GM04503 (cell line): ENCODE data around the gene ZBTB5.
"Not testable (repeated sequence)": the region's sequence is repeated elsewhere in the genome, so short reads cannot be mapped to it uniquely, and the experiment has no call there.

Experiments
- DNase-seq: peaks from one replicate; pipeline ENCODE4 v3.0.0-alpha.2; 2012; ENCODE audit warnings: low read depth

Gene ZBTB5

DNA sequence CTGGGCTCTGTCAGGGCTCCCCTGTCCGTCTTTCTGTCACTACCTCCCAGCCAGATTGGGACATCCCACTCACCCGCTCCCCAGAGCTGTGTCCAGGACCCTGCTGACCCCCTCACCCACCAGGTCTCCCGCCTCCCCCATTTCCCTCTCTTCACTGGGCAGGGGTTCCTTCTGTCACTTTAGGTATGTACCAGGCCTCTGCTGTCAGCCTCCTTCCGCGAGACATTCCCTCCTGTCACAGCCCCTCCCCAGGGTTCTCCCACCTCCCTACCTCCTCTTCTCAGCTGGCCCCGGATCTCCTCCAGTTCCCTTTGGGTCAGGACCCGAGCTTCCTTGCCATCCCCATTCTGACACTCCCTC is 21.0 kb upstream of the ZBTB5 start:
- no peak for DNase-seq

DNA sequence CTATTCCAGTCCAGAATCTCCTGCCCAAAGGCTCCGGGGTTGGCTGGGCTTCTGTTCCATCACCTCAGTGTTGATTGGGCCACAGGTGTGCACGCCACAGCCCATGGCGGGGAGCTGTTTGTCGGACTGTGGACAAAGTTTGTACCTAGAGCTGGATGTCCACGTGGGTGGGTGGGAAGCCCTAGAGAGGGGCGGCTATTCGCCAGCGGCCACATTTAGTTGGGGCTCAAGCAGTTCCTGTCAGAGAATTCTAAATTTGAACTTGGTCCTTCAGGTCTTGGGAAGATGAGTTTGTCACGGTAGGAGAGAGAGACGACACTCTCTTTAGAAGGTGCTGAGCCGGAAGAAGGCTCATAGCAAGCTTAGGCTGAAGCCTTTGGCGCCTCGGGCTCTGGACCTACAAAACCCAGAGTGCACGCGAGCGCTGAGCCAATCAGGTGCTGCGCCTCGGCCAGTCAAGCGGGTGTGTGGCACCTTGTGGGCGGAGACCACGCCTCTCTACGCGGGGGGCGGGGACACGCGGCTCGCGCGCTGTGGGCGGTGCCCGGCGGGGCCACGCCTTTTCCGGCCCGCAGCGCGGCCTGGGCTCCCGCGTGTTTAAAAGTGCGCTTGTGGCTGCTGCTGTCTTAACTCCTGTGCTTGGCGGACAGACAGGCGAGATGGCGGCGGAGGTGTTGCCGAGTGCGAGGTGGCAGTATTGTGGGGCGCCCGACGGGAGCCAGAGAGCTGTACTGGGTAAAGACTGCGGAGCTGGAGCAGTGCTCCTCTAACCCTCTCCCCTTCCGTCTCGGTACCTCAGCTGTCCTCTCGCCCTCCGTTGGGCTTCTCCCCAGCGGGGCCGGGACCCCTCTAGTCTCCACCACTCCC is 20.4 kb upstream of the ZBTB5 start, which contains the start of gene POLR1E:
Gene POLR1E, plus strand, starts transcription at position 560 of the 867 bp plus-strand sequence. Its CDS starts 100 bp downstream, at position 660.
- peak; percentile 56 for DNase-seq

DNA sequence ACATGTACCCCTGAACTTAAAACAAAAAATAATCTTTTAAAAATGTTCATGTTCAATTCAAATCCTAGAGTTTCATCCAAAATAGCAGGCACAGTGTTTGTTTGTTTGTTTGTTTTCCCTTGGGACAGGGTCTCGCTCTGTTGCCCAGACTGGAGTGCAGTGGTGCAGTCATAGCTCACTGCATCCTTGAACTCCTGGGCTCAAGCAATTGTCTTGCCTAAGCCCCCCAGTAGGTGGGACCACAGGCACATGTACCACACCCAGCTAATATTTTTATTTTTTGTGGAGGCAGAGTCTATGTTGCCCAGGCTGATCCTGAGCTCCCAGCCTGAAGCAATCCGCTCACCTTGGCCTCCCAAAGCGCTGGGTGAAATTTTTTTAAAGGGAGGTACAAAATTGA is 15.5 kb upstream of the ZBTB5 start:
- DNase-seq = no peak

DNA sequence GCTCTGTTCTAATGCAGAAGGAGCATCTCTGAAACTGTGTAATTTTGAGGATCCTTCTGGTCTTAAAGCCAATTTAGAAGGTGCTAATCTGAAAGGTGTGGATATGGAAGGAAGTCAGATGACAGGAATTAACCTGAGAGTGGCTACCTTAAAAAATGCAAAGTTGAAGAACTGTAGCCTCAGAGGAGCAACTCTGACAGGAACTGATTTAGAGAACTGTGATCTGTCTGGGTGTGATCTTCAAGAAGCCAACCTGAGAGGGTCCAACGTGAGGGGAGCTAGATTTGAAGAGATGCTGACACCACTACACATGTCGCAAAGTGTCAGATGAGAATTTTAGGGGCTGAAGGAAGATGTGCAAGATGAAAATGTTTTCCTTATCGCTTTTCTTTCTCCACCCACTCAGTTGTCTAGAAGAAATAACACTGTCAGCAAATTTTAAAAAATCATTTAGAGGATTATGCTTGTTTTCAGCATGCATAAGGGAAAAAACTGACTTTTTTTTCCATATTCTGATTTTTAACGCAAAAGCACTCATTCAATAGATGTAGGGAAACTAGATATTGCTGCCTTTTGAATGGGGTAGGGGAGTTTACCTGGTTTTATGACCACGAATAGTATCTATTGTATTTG is 12.9 kb upstream of the ZBTB5 start:
- not testable (repeated sequence) for DNase-seq

DNA sequence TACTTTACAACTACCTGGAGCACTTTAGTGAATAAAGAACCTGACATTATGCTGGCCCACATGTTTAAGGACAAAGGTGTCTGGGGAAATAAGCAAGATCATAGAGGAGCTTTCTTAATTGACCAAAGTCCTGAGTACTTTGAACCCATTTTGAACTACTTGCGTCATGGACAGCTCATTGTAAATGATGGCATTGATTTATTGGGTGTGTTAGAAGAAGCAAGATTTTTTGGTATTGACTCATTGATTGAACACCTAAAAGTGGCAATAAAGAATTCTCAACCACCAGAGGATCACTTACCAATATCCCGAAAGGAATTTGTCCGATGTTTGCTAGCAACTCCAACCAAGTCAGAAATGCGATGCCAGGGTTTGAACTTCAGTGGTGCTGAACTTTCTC is 12.2 kb upstream of the ZBTB5 start:
- not testable (repeated sequence) for DNase-seq

DNA sequence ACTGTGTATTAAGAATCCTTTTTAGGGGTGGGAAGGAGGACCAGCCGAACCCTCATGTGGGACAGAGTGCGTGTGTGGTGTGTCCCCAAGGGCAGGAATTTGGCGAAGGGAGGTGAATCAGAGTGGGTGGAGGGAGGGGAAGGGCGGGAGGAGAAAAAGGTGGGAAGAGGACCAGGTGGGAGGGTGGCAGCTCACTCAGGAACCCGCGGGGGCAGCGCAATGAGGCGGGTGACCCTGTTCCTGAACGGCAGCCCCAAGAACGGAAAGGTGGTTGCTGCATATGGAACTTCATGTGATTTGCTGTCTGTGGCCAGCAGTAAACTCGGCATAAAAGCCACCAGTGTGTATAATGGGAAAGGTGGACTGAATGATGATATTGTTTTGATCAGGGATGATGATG is 11.7 kb upstream of the ZBTB5 start:
- DNase-seq = no peak

DNA sequence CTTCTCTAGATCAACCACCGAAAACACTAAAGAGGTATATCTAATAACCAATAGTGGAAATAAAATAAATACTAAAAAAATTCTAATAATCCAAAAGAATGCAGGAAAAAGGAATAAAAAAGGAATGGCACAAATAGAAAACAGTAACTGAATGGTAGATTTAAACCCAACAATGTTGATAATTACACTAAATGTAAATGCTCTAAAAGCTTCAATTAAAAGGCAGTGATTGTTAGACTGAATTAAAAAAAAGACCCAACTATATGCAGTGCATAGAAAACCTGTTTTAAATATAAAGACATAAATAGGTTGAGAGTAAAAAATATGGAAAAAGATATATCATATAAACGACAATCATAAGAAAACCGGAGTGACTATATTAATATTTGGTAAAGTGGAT is 9.2 kb upstream of the ZBTB5 start:
- DNase-seq = no peak

DNA sequence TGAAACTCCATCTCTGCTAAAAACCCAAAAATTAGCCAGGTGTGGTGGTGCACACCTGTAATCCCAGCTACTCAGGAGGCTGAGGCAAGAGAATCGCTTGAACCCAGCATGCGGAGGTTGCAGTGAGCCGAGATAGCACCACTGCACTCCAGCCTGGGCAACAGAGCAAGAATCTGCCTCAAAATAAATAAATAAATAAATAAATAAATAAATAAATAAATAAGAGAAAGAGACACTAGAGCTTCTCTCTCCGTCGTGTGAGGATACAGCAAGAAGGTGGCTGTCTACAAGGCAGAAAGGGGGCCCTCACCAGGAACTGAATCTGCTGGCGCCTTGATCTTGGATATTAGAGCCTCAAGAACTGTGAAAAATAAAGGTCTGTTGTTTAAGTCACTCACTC is 8.7 kb upstream of the ZBTB5 start:
- DNase-seq = not testable (repeated sequence)

DNA sequence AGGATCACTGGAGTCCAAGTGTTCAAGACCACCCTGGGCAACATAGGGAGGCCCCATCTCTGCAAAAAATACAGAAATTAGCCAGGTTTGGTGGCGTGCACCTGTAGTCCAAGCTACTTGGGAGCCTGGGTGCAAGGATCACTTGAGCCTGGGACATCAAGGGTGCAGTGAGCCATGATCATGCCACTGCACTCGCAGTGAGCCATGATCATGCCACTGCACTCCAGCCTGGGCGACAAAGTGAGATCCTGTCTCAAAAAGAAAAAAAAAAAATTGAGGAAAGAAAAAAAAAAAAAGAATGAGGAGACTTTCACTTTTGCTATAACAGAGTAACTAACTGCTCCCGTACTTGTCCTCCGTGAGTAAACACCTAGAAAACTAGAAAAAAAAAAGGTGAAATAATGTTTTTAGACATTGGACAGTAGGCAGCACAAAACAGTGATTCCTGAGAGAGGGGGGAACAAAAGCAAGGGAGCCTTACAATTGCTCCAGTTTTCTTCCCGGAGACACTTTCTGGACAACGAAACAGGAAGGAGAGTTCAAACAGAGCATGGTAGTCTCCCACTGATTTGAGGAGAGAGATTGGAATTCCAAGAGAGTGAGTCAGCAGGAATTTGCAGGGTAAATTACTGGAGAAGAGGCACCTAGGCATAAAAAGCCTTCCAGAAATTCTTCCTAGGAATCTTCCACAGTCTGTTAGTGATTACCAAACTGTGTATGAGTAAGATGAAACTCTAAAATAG is 6.9 kb upstream of the ZBTB5 start:
- peak; percentile 97 for DNase-seq

DNA sequence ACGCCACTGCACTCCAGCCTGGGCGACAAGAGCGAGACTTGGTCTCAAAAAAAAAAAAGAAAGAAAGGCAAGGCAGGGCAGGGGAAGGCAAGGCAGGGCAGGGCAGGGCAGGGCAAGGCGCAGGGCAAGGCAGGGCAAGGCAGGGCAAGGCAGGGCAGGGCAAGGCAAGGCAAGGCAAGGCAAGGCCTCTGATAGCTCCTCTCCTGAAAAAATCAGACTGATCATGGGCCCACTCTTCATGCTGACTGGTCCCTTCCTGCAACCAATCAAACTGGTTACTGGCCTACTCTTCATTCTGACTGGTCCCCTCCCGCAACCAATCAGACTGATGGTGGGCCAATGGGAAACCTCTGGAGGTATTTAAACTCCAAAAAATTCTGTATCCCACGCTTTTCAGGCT is 3.4 kb upstream of the ZBTB5 start:
- DNase-seq = no peak

DNA sequence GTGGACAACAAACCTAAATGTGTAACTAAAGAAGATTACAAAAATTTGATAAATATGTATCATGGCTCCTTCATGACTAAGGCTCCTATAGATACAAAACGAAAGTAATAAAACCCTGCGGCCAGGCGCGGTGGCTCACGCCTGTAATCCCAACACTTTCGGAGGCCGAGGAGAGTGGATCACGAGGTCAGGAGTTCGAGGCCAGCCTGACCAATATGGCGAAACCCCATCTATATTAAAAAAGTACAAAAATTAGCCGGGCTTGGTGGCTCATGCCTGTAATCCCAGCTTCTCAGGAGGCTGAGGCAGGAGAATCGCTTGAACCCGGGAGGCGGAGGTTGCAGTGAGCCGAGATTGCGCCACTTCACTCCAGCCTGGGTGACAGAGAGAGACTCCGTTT is 2.3 kb upstream of the ZBTB5 start:
- DNase-seq = not testable (repeated sequence)

DNA sequence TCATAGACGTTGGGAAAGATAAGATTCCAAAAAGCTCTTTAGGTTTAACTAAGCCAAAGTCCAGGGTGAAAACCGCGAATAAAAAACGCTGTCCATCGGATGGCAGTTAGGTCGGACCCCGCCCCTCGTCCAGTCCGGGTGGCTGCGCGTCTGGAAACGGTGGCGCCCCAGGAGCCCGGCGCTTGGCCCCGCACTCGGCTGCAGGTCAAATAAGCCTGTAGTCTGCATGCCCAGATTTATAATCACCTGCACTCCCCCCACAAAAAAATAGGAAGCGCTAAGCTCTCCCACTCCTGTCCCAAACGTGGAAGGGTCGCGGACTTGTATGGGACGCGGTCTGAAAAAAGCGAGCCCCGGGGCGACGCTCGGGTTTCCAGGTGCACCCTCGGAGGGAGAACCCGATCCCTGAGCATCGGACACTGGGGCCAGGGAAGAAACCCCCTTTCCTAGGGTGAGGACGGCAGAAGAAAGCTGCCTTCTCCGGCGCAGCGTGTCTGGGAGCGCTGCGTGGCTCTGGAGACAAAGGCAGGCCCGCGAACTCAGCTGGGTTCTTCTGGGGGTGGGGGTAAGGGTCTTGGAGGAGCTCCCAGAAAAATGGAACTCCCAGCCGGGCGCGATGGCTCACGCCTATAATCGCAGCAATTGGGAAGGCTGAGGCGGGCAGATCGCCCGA is 923 bp upstream of the ZBTB5 start:
- peak; percentile 49 for DNase-seq

DNA sequence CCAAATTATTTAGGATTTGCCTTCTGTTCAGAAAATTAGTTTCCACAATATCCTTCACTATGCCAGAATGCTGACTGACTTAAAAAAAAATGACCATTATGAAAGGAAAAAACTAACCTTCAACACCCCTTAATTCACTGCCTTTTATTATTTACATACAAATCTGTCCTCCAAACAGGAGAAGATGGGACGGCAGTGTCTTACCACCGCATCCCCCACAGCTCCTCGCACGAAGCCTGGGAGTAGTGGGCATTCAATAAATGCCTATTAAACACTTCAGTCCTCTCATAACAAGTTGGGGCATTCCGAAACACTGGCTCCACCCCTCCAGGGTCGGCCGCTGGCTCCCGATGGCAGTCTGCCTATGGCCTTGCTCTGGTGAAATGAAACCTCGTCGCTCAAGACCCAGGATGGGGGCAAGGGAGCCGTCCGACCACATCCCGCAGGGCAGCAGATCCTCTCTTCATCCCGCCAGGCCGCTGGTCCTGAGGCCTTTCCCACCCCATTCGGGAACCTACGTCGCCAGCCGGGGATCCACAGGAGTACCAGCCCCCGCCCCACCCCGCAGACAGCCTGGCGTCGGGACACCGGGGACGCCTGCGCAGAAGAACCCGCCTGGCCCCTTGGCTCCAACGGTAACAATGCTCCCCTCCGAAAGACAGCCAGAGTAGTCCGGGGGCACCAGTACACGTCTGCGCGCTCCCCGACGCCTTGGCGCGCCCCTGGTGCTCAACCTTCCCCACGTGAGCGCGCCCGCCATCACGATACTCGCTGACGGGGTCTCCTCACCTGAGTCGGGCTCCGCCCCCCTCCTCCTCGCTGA is 613 bp downstream of the ZBTB5 start:
- DNase-seq = no peak

DNA sequence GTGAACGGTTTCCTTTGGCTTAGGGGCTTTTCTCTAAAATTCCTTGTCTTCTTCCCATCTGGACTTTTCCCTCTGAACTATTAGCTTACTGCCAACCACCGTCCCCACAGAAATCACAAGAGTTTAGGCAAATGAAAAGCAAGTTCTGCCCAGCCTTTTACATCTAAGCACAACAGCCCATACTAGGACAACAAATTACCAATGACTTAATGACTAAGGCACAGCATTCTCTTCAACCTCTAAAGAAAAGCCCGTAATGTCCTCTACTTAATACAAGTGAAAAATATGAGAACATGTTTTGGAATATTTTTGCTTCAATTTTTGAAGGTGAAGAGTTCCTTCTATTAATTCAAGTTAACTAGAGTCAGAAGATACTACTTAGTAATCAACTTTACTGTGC is 1.2 kb downstream of the ZBTB5 start:
- DNase-seq = no peak

DNA sequence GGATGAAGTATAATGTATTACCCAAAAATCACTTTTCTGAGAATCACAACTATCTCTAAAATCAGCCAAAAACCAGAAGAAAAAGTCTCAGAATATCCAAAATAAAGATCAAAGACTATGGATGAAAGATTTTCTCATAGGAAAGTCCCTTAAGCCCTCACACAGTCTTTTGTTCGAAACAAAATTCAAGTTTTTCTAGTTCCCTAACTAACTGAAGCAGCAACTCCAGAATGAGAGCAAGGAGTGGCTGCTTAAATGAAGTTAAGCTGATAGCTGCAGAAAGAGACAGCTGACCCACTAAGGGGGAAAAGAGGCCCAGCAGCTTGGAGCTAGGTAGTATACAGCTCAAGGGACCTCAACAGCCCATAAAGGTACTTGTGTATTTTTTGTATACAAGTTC is 8.4 kb downstream of the ZBTB5 start:
- no peak for DNase-seq

DNA sequence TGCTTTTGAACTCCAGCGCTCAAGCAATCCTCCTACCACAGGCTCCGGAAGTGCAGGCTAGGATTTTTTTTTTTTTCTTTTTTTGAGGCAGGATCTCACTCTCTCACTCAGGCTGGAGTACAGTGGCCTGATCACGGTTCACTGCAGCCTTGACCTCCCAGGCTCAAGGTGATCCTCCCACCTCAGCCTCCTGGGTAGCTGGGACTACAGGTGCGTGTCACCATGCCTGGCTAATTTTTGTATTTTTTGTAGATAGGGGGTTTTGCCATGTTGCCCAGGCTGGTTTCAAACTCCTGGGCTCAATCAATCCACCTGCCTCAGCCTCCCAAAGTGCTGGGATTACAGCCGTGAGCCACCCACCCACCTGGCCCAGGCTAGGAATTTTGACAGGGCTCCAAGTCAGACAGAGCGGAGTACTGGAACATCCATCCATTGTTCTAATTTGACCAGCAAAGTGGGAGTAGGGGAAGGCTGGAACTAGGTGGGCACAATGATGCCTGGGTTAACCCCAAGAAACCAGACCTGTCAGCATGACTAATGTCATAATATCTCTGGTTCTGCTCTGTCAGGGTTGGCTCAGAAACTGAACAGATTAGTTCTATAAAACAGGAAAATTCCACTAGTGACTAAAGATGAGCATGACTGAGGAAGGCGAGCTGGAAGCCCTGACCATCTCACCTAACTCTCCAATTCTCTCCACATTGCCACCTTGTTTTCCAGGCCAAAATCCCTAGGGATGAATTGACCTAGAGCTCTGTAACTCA is 9.2 kb downstream of the ZBTB5 start:
- no peak for DNase-seq

DNA sequence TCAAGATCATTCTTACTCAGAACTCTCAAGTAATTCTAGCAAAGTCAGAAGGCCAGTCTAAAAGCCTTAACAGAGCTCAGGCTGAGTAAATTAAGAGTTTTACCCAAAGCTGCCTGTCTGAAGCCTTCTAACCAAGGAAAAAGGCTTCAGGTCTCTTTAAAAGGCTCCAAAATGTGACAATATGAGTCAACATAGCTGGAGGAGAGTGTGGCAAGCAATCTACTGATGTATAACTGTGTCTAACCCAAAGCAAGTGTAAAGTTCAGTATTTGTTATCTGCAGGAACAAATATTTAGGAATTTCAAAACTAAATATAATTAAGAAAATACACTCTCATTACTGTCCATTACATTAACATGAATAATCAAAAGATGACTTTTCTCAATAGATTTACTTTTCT is 11.0 kb downstream of the ZBTB5 start:
- no peak for DNase-seq

DNA sequence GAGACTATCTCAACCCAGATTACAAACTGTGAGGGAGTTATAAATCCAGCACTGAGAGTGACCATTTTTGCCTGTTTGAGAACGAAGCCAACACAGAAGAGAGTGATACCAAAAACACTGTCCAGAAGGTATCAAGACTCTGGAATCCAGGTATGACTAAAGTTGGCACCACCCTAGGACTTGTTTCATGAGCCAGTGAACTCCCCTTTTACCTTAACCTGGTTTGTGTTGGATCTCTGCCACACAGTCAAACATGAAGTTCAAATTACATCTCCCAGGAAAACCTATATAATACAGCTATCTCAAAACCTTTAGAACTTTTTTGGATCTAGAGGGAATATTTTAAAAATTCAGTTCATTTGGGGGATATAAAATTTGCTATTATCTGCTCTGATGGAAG is 11.4 kb downstream of the ZBTB5 start:
- DNase-seq = no peak

DNA sequence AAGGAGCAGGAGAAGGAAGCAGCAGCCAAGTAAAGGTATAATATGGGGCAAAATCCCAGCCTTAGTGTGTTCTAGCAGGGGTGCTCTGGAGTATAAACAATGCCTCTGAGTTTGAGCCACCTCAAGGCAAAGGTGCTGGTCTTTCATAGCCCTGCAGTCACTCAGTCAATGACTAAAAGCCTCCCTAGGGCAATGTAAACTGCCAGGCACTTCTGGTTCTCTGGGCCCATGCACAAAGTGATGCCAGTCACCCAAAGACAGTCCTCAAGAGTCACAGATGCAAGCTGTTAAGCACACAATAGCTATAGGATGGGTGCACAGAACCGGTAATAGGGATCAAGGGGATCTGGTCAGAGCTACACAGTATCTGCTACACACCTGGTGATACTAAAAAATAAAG is 12.6 kb downstream of the ZBTB5 start:
- no peak for DNase-seq

DNA sequence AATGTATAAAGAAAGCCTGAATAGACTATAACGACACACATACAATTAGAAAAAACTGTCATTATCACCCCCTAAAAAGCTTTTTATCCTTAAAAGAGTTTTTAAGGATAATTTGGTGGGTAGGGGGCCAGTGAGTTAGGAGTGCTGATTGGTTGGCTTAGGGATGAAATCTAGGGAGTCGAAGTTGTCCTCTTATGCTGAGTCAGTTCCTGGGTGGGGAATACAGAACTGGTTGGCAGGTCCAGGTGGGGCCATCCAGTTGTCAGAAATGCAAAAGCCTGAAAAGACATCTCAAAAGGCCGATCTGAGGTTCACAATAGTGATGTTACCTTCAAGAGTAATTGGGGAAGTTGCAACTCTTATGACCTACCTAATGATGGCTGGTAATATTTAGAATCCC is 13.6 kb downstream of the ZBTB5 start:
- DNase-seq = no peak
